HepG2 (cell line): ENCODE data around the gene CTIF. TPM values are rescaled to one million over a fixed set of nuclear protein-coding genes. Genes with fewer than 3 reads are reported as not detected.

ENCODE experiments used
- ATAC-seq: fragments of 200-7000 bp; cut with Tn5 transposase; 3 replicates; pipeline ENCODE4 v1.9.1; 2020; ENCODE audit warnings: mild to moderate bottlenecking, moderate library complexity
- BruUV-seq: library from RNA; stranded (reverse); fragments of 400-500 nt; replicated peaks from 2 replicates; lab custom pipeline; 2021; lab: Mats Ljungman, UMichigan
- CTCF ChIA-PET: fragments of 300-600 bp; formaldehyde crosslinking; extraction: SDS; loops from one replicate; lab custom pipeline; 2021; ENCODE audit warnings: low total read pairs, inconsistent platforms, low intra/inter-chr PET ratio; lab: Yijun Ruan, JAX
- POLR2A ChIA-PET: fragments of 350-600 bp; sonication (Branson Sonifier 250); formaldehyde crosslinking; loops from one replicate; lab custom pipeline; 2020; ENCODE audit warnings: antibody characterized with exemption, inconsistent platforms; lab: Yijun Ruan, JAX
- DNase-seq: peaks from one replicate; pipeline ENCODE4 v3.0.0-alpha.2; 2015; ENCODE audit warnings: low spot score
- FAIRE-seq: peaks from 3 replicates; lab custom pipeline; 2011; peaks lifted over from hg19 to GRCh38; lab: Jason Lieb, UNC
- H2AFZ ChIP-seq: one replicate; pipeline ENCODE4 v1.6.1; 2011; ENCODE audit warnings: low read length, inconsistent platforms
- H3K27ac ChIP-seq: fragments of 300-600 bp; 3 replicates; pipeline ENCODE4 v1.8.0; 2011; ENCODE audit warnings: mixed run types, mild to moderate bottlenecking, mixed read lengths, low read length, inconsistent platforms; ENCODE audit not compliant: insufficient read depth; ENCODE audit errors: extremely low read length
- H3K27me3 ChIP-seq, 2 experiments: fragments of 200-600 bp in 1 of 2; 2 replicates in 1 of 2; 3 replicates in 1 of 2; pipeline versions ENCODE4 v1.6.0 to v1.8.0; 2011; ENCODE audit warnings: low read length in 2 of 2, mild to moderate bottlenecking in 2 of 2, moderate library complexity in 2 of 2, inconsistent platforms in 1 of 2; ENCODE audit not compliant: insufficient read depth in 2 of 2, control insufficient read depth in 1 of 2
- H3K36me3 ChIP-seq, 2 experiments: fragments of 200-600 bp in 1 of 2; replicated peaks in 1 of 2; 2 replicates in 1 of 2; 3 replicates in 1 of 2; pipeline versions ENCODE4 v1.5.1 to v1.8.0; 2011; ENCODE audit warnings: low read length in 2 of 2, inconsistent platforms in 1 of 2; ENCODE audit not compliant: insufficient read depth in 2 of 2, control insufficient read depth in 1 of 2
- H3K4me1 ChIP-seq: 2 replicates; pipeline ENCODE4 v1.5.1; 2012; ENCODE audit warnings: low read length, inconsistent platforms; ENCODE audit not compliant: insufficient read depth
- H3K4me2 ChIP-seq: 2 replicates; pipeline ENCODE4 v1.6.0; 2011; ENCODE audit warnings: low read depth, low read length, inconsistent platforms
- H3K4me3 ChIP-seq, 3 experiments: fragments of 200-600 bp in 1 of 3; sonication (generic), shearing (Covaris generic) in 1 of 3; replicated peaks in 1 of 3; 2 replicates each; pipeline ENCODE4 v1.5.1; 2011 to 2016; ENCODE audit warnings: low read length in 3 of 3, inconsistent platforms in 2 of 3, low read depth in 2 of 3, mild to moderate bottlenecking in 2 of 3, control low read depth in 1 of 3, mixed read lengths in 1 of 3; ENCODE audit not compliant: insufficient read depth in 1 of 3
- H3K79me2 ChIP-seq: one replicate; pipeline ENCODE4 v1.6.1; 2011; ENCODE audit warnings: low read length, inconsistent platforms; ENCODE audit not compliant: insufficient read depth
- H3K9ac ChIP-seq: 2 replicates; pipeline ENCODE4 v1.6.0; 2011; ENCODE audit warnings: mild to moderate bottlenecking, low read depth, low read length, inconsistent platforms; ENCODE audit not compliant: insufficient read depth
- H3K9me3 ChIP-seq: 2 replicates; pipeline ENCODE4 v1.5.1; 2012; ENCODE audit warnings: mild to moderate bottlenecking, low read length
- H4K20me1 ChIP-seq: 2 replicates; pipeline ENCODE4 v1.6.0; 2011; ENCODE audit warnings: inconsistent platforms, mild to moderate bottlenecking, low read length, moderate library complexity; ENCODE audit not compliant: insufficient read depth
- HBP1 ChIP-seq: IDR thresholded peaks from 2 replicates; pipeline ENCODE4 v1.6.1; 2016; ENCODE audit warnings: low read depth, control low read depth
- HNF1B ChIP-seq: sonication (generic); formaldehyde crosslinking; IDR thresholded peaks from 2 replicates; pipeline ENCODE4 v1.5.1; 2020; ENCODE audit warnings: mild to moderate bottlenecking, moderate library complexity, missing genetic modification reagents
- HNF4A ChIP-seq: sonication (generic); formaldehyde crosslinking; IDR thresholded peaks from 2 replicates; pipeline ENCODE4 v1.4.0; 2020; ENCODE audit warnings: missing genetic modification reagents
- NFE2L2 ChIP-seq: fragments of 150-350 bp; IDR thresholded peaks from 2 replicates; pipeline ENCODE4 v1.6.1; 2014; ENCODE audit warnings: low read length
- TARDBP ChIP-seq: sonication (generic); formaldehyde crosslinking; IDR thresholded peaks from 2 replicates; pipeline ENCODE4 v1.8.0; 2022; ENCODE audit warnings: mild to moderate bottlenecking, missing genetic modification reagents
- TCF7L2 ChIP-seq: IDR thresholded peaks from 2 replicates; pipeline ENCODE4 v1.6.1; 2011; ENCODE audit warnings: mild to moderate bottlenecking, low read depth, low read length, moderate library complexity
- ZBTB43 ChIP-seq: sonication (generic); formaldehyde crosslinking; conservative IDR thresholded peaks from 2 replicates; pipeline ENCODE4 v1.4.0; 2020; ENCODE audit warnings: missing genetic modification reagents
- ZSCAN21 ChIP-seq: sonication (generic); formaldehyde crosslinking; IDR thresholded peaks from 2 replicates; pipeline ENCODE4 v1.8.0; 2022; ENCODE audit warnings: mild to moderate bottlenecking, missing genetic modification reagents, moderate library complexity, borderline replicate concordance
- ZXDC ChIP-seq: sonication (generic); formaldehyde crosslinking; IDR thresholded peaks from 2 replicates; pipeline ENCODE4 v1.5.0; 2020; ENCODE audit warnings: mild to moderate bottlenecking, missing genetic modification reagents
- WGBS: methylation state at CpG from one replicate; pipeline ENCODE4 v1.1.6; 2017; ENCODE audit warnings: low lambda C conversion rate; 5-methylcytosine and 5-hydroxymethylcytosine counted together
- in situ Hi-C: cut with HindIII; loops from 2 replicates; pipeline ENCODE4 v1.10.0; 2017; ENCODE audit warnings: low pct_unique_long_range_greater_than_20kb; ENCODE audit not compliant: extremely low pct_ligation_motif_present
- intact Hi-C: fragments of 100-400 bp; cut with micrococcal nuclease; formaldehyde crosslinking; loops from one replicate; pipeline ENCODE4 v1.10.0; 2022; ENCODE audit not compliant: unreplicated experiment
- polyA plus RNA-seq, 8 experiments: library from polyadenylated mRNA; depleted of rRNA in 3 of 8; stranded (reverse) in 7 of 8; unstranded in 1 of 8; fragments of >200 nt; fragmentation: Illumina TruSeq in 4 of 8; extraction: Trizol in 4 of 8; gene quantifications; 2 replicates each; pipeline versions ENCODE4 v1.2.1 to v1.2.3, GENCODE V29; 2011 to 2016; ENCODE audit warnings: low read depth in 4 of 8, missing spikeins in 1 of 8, mixed read lengths in 1 of 8; ENCODE audit not compliant: insufficient read depth in 1 of 8
- total RNA-seq, 5 experiments: library from RNA; depleted of rRNA; stranded (reverse); fragments of >200 nt; fragmentation: Illumina TruSeq; extraction: Trizol; gene quantifications; 2 replicates each; pipeline ENCODE4 v1.2.3, GENCODE V29; 2016; ENCODE audit warnings: low read depth in 1 of 5

CTIF gene
- total and polyA plus RNA-seq, 2 of the 13 experiments (the other 11 are each of a cell fraction or from before 2014, with no cell fraction given) = 18.2 to 28.0 TPM

GRCh38 chr18:48605408-48605845 lies 66.6 kb downstream of the CTIF start (continued):
- TF ChIP-seq ZSCAN21 = no peak
- no peak for TF ChIP-seq TCF7L2
- peak; percentile 53; the same call in 1 of the 2 replicates for TF ChIP-seq HNF1B
- TF ChIP-seq TARDBP (CRISPR knock-in tag) = peak; percentile 29; the same call in 1 of the 2 replicates

GRCh38 chr18:48607056-48607984 lies 68.5 kb downstream of the CTIF start:
- Histone ChIP-seq H3K36me3 (peaks cover 1 to 3% of the 10 kb centered on the region in 2 experiments; a peak in 1 of 5 replicates), H3K79me2 (peaks cover 30% of the 10 kb centered on the region), H2AFZ (no peak overlapping the region), H3K27me3 (no peaks in the 10 kb centered on the region), H3K27ac (no peak overlapping the region), H3K9ac (no peak overlapping the region), H3K4me3 (no peak overlapping the region), H3K4me2 (no peak overlapping the region), H3K4me1 (peaks cover 53% of the 10 kb centered on the region), H4K20me1 (peaks cover 10% of the 10 kb centered on the region; the same call in 1 of the 2 replicates), H3K9me3 (no peaks in the 10 kb centered on the region)
- WGBS = 57% methylated on average over 5 of the region's 8 CpGs
- no TSS peak for BruUV-seq
- ATAC-seq (no peak; the same call in 2 of the 3 replicates), DNase-seq (peak; percentile 9), FAIRE-seq (no peak)
- POLR2A ChIA-PET = no interaction called here
- intact Hi-C loops = no loop called here
- CTCF ChIA-PET = no interaction called here
- in situ Hi-C loops = loop anchor here (5.0 kb wide), 1 partner anchor 55 kb away; no protein-coding TSS in a partner anchor
- TF ChIP-seq HBP1 (CRISPR knock-in tag) (no peak), NFE2L2 (peak; percentile 29; the same call in 1 of the 2 replicates), ZBTB43 (CRISPR knock-in tag) (no peak), ZXDC (no peak), HNF4A (CRISPR knock-in tag) (0 out of 2 replicates have a peak, but pooled peaks have one; percentile 5)
